GM23338 (cell line): ENCODE measurements around the gene SPATA4. TPM values are rescaled to one million over a fixed set of nuclear protein-coding genes. Genes with fewer than 3 reads are reported as not detected.

Experiments
- ATAC-seq: fragments of 200-7000 bp; cut with Tn5 transposase; 3 replicates; pipeline ENCODE4 v1.9.1; 2020
- DNase-seq: peaks from one replicate; pipeline ENCODE4 v3.0.0-alpha.2; 2015; ENCODE audit warnings: low spot score
- H2AFZ ChIP-seq: fragments of 200-600 bp; sonication (generic); 2 replicates; pipeline ENCODE4 v1.8.0; 2016; ENCODE audit warnings: antibody characterized with exemption, mild to moderate bottlenecking, moderate library complexity
- H3F3A ChIP-seq: fragments of 200-600 bp; sonication (generic); replicated peaks from 2 replicates; pipeline ENCODE4 v1.8.0; 2017; ENCODE audit warnings: antibody characterized with exemption, mixed run types, low read depth
- H3K27ac ChIP-seq: fragments of 200-600 bp; sonication (generic); 2 replicates; pipeline ENCODE4 v1.6.1; 2016; ENCODE audit warnings: low read depth
- H3K27me3 ChIP-seq: fragments of 200-600 bp; sonication (generic); 2 replicates; pipeline ENCODE4 v1.8.0; 2016; ENCODE audit warnings: mild to moderate bottlenecking, mixed run types, moderate library complexity; ENCODE audit not compliant: insufficient read depth
- H3K36me3 ChIP-seq: fragments of 200-600 bp; sonication (generic); 2 replicates; pipeline ENCODE4 v1.8.0; 2016; ENCODE audit warnings: mild to moderate bottlenecking; ENCODE audit not compliant: insufficient read depth
- H3K4me1 ChIP-seq: fragments of 200-600 bp; sonication (generic); 2 replicates; pipeline ENCODE4 v1.8.0; 2016; ENCODE audit warnings: mild to moderate bottlenecking, moderate library complexity; ENCODE audit not compliant: insufficient read depth
- H3K4me2 ChIP-seq: fragments of 200-600 bp; sonication (generic); 2 replicates; pipeline ENCODE4 v1.7.1; 2017; ENCODE audit warnings: mixed run types
- H3K4me3 ChIP-seq: fragments of 200-600 bp; sonication (generic); 2 replicates; pipeline ENCODE4 v1.6.1; 2016; ENCODE audit warnings: mixed run types
- H3K79me2 ChIP-seq: fragments of 200-600 bp; sonication (generic); replicated peaks from 2 replicates; pipeline ENCODE4 v1.8.0; 2017; ENCODE audit warnings: mild to moderate bottlenecking; ENCODE audit not compliant: insufficient read depth
- H3K9me2 ChIP-seq: fragments of 200-600 bp; sonication (generic); 2 replicates; pipeline ENCODE4 v1.8.0; 2017; ENCODE audit not compliant: insufficient read depth
- H4K20me1 ChIP-seq: fragments of 200-600 bp; sonication (generic); replicated peaks from 2 replicates; pipeline ENCODE4 v1.8.0; 2017; ENCODE audit warnings: mild to moderate bottlenecking; ENCODE audit not compliant: insufficient read depth
- H3K27ac Mint-ChIP-seq: 2 replicates; pipeline ENCODE4 v1.8.0; 2020; ENCODE audit warnings: inconsistent platforms, mild to moderate bottlenecking, moderate library complexity, mixed read lengths
- H3K27me3 Mint-ChIP-seq: 3 replicates; pipeline ENCODE4 v1.8.0; 2022; ENCODE audit warnings: low read depth, mild to moderate bottlenecking, moderate library complexity, mixed read lengths, inconsistent platforms; ENCODE audit not compliant: insufficient read depth, poor library complexity
- H3K36me3 Mint-ChIP-seq: 3 replicates; pipeline ENCODE4 v1.8.0; 2021; ENCODE audit warnings: low read depth, mild to moderate bottlenecking, inconsistent platforms, moderate library complexity, mixed read lengths
- H3K4me1 Mint-ChIP-seq: 3 replicates; pipeline ENCODE4 v1.8.0; 2020; ENCODE audit warnings: mild to moderate bottlenecking, inconsistent platforms, mixed read lengths
- H3K4me3 Mint-ChIP-seq: 3 replicates; pipeline ENCODE4 v1.8.0; 2021; ENCODE audit warnings: moderate library complexity, mild to moderate bottlenecking, inconsistent platforms, mixed read lengths
- H3K9me3 Mint-ChIP-seq: 3 replicates; pipeline ENCODE4 v1.8.0; 2020; ENCODE audit warnings: moderate library complexity, mild to moderate bottlenecking, inconsistent platforms, mixed read lengths
- CREB1 ChIP-seq: fragments of 250-450 bp; sonication (Bioruptor Pico); IDR thresholded peaks from 2 replicates; pipeline ENCODE4 v1.5.0; 2020; ENCODE audit warnings: low read depth, mild to moderate bottlenecking, moderate library complexity
- ETS1 ChIP-seq: IDR thresholded peaks from 2 replicates; pipeline ENCODE4 v1.6.1; 2016; ENCODE audit warnings: antibody characterized with exemption
- EZH2 ChIP-seq: fragments of 200-600 bp; sonication (generic); IDR thresholded peaks from one replicate; pipeline ENCODE4 v1.8.0; 2017; ENCODE audit warnings: antibody characterized with exemption, mild to moderate bottlenecking, low read depth; ENCODE audit not compliant: unreplicated experiment
- EZH2phosphoT487 ChIP-seq: fragments of 200-600 bp; sonication (generic); IDR thresholded peaks from one replicate; pipeline ENCODE4 v1.8.1; 2018; ENCODE audit warnings: antibody characterized with exemption; ENCODE audit not compliant: unreplicated experiment
- JUNB ChIP-seq: IDR thresholded peaks from one replicate; pipeline ENCODE4 v1.6.1; 2016; ENCODE audit warnings: antibody characterized with exemption; ENCODE audit not compliant: unreplicated experiment
- POLR2AphosphoS5 ChIP-seq: IDR thresholded peaks from 2 replicates; pipeline ENCODE4 v1.6.1; 2016; ENCODE audit warnings: antibody characterized with exemption, low read depth
- REST ChIP-seq: IDR thresholded peaks from one replicate; pipeline ENCODE4 v1.6.1; 2018; ENCODE audit warnings: antibody characterized with exemption; ENCODE audit not compliant: unreplicated experiment
- STAT1 ChIP-seq: IDR thresholded peaks from one replicate; pipeline ENCODE4 v1.6.1; 2016; ENCODE audit warnings: antibody characterized with exemption; ENCODE audit not compliant: unreplicated experiment
- polyA plus RNA-seq: library from polyadenylated mRNA; unstranded; fragments of >200 nt; fragmentation: Nextera tagmentation; extraction: Ambion mirVana; gene quantifications from 2 replicates; pipeline ENCODE4 v1.2.1, GENCODE V29; 2016
- total RNA-seq: library from RNA; depleted of rRNA; stranded (reverse); fragments of >200 nt; shearing (Covaris generic); gene quantifications from 2 replicates; pipeline ENCODE4 v1.2.3, GENCODE V29; 2014
- TF ChIP-seq, protein P1 (sequence below), 2 experiments: fragments of 200-600 bp in 1 of 2; sonication (generic) in 1 of 2; conservative IDR thresholded peaks; 2 replicates each; pipeline versions ENCODE4 v1.5.1 to v1.6.1; 2016 to 2017; ENCODE audit warnings: antibody characterized with exemption in 2 of 2, low read depth in 2 of 2, mild to moderate bottlenecking in 2 of 2, moderate library complexity in 1 of 2

SPATA4 gene
- total and polyA plus RNA-seq, 2 experiments from 2014 or later = not detected

- Mint-ChIP-seq H3K27ac (no peak overlapping the region), H3K9me3 (no peaks in the 10 kb centered on the region), H3K4me1 (peaks cover 40% of the 10 kb centered on the region), H3K4me3 (no peak overlapping the region), H3K27me3 (peaks cover 2% of the 10 kb centered on the region), H3K36me3 (no peaks in the 10 kb centered on the region)
- Histone ChIP-seq H3K9me2 (no peaks in the 10 kb centered on the region), H3K4me3 (no peak overlapping the region), H3K79me2 (no peaks in the 10 kb centered on the region), H3K36me3 (no peaks in the 10 kb centered on the region), H3F3A (peaks cover 5% of the 10 kb centered on the region; the same call in 1 of the 2 replicates), H3K27me3 (no peaks in the 10 kb centered on the region), H3K4me2 (no peak overlapping the region), H3K4me1 (peaks cover 4% of the 10 kb centered on the region), H3K27ac (no peak overlapping the region), H2AFZ (no peak overlapping the region), H4K20me1 (no peaks in the 10 kb centered on the region)
- DNase-seq (no peak), ATAC-seq (no peak)
- TF ChIP-seq EZH2 (no peak), JUNB (no peak), REST (no peak), STAT1 (no peak), EZH2phosphoT487 (no peak)
- TF ChIP-seq, protein P1, sequence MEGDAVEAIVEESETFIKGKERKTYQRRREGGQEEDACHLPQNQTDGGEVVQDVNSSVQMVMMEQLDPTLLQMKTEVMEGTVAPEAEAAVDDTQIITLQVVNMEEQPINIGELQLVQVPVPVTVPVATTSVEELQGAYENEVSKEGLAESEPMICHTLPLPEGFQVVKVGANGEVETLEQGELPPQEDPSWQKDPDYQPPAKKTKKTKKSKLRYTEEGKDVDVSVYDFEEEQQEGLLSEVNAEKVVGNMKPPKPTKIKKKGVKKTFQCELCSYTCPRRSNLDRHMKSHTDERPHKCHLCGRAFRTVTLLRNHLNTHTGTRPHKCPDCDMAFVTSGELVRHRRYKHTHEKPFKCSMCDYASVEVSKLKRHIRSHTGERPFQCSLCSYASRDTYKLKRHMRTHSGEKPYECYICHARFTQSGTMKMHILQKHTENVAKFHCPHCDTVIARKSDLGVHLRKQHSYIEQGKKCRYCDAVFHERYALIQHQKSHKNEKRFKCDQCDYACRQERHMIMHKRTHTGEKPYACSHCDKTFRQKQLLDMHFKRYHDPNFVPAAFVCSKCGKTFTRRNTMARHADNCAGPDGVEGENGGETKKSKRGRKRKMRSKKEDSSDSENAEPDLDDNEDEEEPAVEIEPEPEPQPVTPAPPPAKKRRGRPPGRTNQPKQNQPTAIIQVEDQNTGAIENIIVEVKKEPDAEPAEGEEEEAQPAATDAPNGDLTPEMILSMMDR (conservative IDR thresholded peaks at IDR 0.05; ENCODE audit: low read depth in 2 of 2) = peak; percentile 14 to 22; a peak in 1 of 4 replicates
Measured at GRCh38 chr4:176191974-176192373, 3.4 kb downstream of the SPATA4 start.

- no peaks in the 10 kb centered on the region for H3K36me3 Mint-ChIP-seq
- no peaks in the 10 kb centered on the region for H3K9me3 Mint-ChIP-seq
- Histone ChIP-seq H3K79me2 (no peaks in the 10 kb centered on the region), H3K9me2 (no peaks in the 10 kb centered on the region), H3K27ac (no peak overlapping the region), H3K4me2 (no peak overlapping the region), H2AFZ (no peak overlapping the region), H3K27me3 (no peaks in the 10 kb centered on the region), H3F3A (peaks cover 4% of the 10 kb centered on the region; the same call in 1 of the 2 replicates), H4K20me1 (no peaks in the 10 kb centered on the region), H3K36me3 (no peaks in the 10 kb centered on the region), H3K4me1 (peaks cover 15% of the 10 kb centered on the region), H3K4me3 (no peak overlapping the region)
- DNase-seq (no peak), ATAC-seq (no peak)
- H3K4me1 Mint-ChIP-seq = peaks cover 52% of the 10 kb centered on the region
- TF ChIP-seq POLR2AphosphoS5 = no peak
- TF ChIP-seq CREB1 (CRISPR knock-in tag) = no peak
- no peak for TF ChIP-seq ETS1
- TF ChIP-seq REST = no peak
- TF ChIP-seq EZH2 = no peak
- H3K27me3 Mint-ChIP-seq = peaks cover under 1% of the 10 kb centered on the region
- H3K4me3 Mint-ChIP-seq = no peak overlapping the region
- no peak overlapping the region for H3K27ac Mint-ChIP-seq
Measured at GRCh38 chr4:176189891-176190795, 5.2 kb downstream of the SPATA4 start.
